A673 (cell line): ENCODE results near the gene CRYGC.
"Not testable (repeated sequence)": the region's sequence is repeated elsewhere in the genome, so short reads cannot be mapped to it uniquely, and the experiment has no call there.

Experiments used
- EZH2 ChIP-seq: fragments of 200-600 bp; sonication (generic); IDR thresholded peaks from 2 replicates; pipeline ENCODE4 v1.6.1; 2017; ENCODE audit warnings: borderline replicate concordance, low read depth, mild to moderate bottlenecking, mixed read lengths, antibody characterized with exemption, low read length; ENCODE audit not compliant: poor library complexity, severe bottlenecking
- TF ChIP-seq, protein P1 (sequence below): fragments of 300-800, 200-600 bp; sonication (generic); conservative IDR thresholded peaks from 2 replicates; pipeline ENCODE4 v1.5.1; 2017; ENCODE audit warnings: low read depth, mild to moderate bottlenecking, antibody characterized with exemption, low read length, moderate library complexity, mixed read lengths

DNA sequence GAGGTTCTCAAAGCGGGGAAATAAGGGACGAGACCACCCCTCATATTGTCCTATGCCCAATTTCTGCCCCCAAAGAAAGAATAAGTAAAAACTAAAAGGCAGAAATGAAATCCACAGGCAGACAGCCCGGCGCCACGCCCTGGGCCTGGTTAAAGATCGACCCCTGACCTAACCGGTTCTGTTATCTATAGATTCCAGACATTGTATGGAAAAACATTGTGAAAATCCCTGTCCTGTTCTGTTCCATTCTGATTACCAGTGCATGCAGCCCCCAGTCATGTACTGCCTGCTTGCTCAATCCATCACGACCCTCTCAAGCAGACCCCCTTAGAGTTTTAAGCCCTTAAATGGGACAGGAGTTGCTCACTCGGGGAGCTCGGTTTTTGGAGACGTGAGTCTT lies 12.2 kb downstream of the CRYGC start:
- TF ChIP-seq, protein P1, sequence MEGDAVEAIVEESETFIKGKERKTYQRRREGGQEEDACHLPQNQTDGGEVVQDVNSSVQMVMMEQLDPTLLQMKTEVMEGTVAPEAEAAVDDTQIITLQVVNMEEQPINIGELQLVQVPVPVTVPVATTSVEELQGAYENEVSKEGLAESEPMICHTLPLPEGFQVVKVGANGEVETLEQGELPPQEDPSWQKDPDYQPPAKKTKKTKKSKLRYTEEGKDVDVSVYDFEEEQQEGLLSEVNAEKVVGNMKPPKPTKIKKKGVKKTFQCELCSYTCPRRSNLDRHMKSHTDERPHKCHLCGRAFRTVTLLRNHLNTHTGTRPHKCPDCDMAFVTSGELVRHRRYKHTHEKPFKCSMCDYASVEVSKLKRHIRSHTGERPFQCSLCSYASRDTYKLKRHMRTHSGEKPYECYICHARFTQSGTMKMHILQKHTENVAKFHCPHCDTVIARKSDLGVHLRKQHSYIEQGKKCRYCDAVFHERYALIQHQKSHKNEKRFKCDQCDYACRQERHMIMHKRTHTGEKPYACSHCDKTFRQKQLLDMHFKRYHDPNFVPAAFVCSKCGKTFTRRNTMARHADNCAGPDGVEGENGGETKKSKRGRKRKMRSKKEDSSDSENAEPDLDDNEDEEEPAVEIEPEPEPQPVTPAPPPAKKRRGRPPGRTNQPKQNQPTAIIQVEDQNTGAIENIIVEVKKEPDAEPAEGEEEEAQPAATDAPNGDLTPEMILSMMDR: not testable (repeated sequence)
- TF ChIP-seq EZH2: not testable (repeated sequence)
